ENCODE measurements around the gene TRIO. TPM values are rescaled to one million over a fixed set of nuclear protein-coding genes. Genes with fewer than 3 reads are reported as not detected.

TRIO gene
- total and polyA plus RNA-seq, 2 experiments from 2014 or later: 18.5 to 78.2 TPM

DNA sequence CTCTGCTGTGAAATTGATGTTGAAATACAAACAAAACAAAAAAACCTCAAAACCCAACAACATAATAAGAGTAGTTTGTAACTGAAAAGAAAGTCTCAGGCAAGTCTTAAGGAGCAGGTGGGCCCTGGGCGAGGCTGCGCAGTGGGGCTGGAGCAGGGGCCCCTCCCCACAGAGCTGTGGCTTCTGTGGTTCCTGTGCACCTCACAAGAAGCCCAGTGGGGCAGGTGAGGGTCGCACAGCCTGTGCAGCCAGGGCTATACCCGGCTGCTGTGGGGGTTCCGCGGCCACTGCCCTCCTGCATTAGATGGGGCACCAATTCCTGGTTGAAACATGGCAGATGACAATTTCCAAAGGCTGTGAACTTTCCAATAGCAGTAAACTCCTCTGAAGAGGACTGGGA lies 75.3 kb downstream of the TRIO start:
- 77% methylated on average over 6 of the region's 6 CpGs for WGBS (ENCODE audit: low lambda C conversion rate, missing lambda C conversion rate)
- H3K9me3 ChIP-seq (ENCODE audit: low read depth): no peaks in the 10 kb centered on the region
- H3K4me2 ChIP-seq: no peak overlapping the region
- peaks cover 51% of the 10 kb centered on the region for H4K20me1 ChIP-seq (ENCODE audit: insufficient read depth, poor library complexity, severe bottlenecking)
- H3K36me3 ChIP-seq (replicated peaks; ENCODE audit: insufficient read depth, low read depth): no peaks in the 10 kb centered on the region
- no peak overlapping the region for H2AFZ ChIP-seq
- peaks cover 99% of the 10 kb centered on the region for H3K79me2 ChIP-seq
- no peak for DNase-seq (ENCODE audit: low spot score)
- TF ChIP-seq EZH2 (IDR thresholded peaks at IDR 0.05; ENCODE audit: borderline replicate concordance) (no peak), EZH2phosphoT487 (IDR thresholded peaks at IDR 0.05; ENCODE audit: low read depth, severe bottlenecking, unreplicated experiment) (no peak)
- TF ChIP-seq, protein P1, sequence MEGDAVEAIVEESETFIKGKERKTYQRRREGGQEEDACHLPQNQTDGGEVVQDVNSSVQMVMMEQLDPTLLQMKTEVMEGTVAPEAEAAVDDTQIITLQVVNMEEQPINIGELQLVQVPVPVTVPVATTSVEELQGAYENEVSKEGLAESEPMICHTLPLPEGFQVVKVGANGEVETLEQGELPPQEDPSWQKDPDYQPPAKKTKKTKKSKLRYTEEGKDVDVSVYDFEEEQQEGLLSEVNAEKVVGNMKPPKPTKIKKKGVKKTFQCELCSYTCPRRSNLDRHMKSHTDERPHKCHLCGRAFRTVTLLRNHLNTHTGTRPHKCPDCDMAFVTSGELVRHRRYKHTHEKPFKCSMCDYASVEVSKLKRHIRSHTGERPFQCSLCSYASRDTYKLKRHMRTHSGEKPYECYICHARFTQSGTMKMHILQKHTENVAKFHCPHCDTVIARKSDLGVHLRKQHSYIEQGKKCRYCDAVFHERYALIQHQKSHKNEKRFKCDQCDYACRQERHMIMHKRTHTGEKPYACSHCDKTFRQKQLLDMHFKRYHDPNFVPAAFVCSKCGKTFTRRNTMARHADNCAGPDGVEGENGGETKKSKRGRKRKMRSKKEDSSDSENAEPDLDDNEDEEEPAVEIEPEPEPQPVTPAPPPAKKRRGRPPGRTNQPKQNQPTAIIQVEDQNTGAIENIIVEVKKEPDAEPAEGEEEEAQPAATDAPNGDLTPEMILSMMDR (IDR thresholded peaks at IDR 0.05; ENCODE audit: poor library complexity): no peak
- H3K4me1 ChIP-seq (ENCODE audit: insufficient read depth): peaks cover 26% of the 10 kb centered on the region
- H3K27ac ChIP-seq: no peak overlapping the region
- no peaks in the 10 kb centered on the region for H3K9me2 ChIP-seq (replicated peaks; ENCODE audit: insufficient read depth)
- no peaks in the 10 kb centered on the region for H3K27me3 ChIP-seq
- no peak overlapping the region for H3K4me3 ChIP-seq

DNA sequence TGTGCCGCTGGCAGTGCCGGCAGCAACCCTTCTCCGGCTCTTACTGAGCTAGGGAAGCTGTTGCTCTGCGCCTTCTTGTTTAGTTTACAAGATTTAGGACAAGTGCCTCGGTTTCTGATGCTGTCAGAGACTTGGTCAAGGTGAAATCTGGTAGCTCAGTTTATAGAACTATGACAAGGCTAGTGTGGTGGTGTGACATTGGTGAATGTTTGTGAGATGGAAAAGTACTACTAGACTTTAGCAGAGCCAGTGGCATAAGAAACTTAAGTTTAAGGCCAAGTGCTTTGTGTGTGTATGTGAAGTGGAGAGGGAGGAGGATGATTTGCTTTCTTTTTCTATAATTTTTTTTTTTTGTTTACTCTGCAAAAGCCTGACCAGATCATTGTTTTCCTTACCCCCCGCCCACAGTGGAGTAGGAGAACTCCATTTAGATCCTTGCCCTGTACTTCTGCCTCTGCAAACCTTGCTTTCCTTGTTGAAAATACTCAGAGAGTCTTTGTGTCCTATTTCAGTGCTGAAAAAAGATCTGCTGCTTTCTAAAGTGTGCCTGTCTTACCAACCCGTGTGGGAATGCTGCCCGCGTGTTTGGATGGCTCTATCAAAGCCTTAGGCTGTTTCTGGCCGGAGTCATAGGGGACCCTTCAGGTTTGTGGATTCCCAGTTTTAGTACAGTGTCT lies 75.9 kb downstream of the TRIO start:
- Histone ChIP-seq H3K4me3 (no peak overlapping the region), H3K4me1 (ENCODE audit: insufficient read depth) (peaks cover 23% of the 10 kb centered on the region)

DNA sequence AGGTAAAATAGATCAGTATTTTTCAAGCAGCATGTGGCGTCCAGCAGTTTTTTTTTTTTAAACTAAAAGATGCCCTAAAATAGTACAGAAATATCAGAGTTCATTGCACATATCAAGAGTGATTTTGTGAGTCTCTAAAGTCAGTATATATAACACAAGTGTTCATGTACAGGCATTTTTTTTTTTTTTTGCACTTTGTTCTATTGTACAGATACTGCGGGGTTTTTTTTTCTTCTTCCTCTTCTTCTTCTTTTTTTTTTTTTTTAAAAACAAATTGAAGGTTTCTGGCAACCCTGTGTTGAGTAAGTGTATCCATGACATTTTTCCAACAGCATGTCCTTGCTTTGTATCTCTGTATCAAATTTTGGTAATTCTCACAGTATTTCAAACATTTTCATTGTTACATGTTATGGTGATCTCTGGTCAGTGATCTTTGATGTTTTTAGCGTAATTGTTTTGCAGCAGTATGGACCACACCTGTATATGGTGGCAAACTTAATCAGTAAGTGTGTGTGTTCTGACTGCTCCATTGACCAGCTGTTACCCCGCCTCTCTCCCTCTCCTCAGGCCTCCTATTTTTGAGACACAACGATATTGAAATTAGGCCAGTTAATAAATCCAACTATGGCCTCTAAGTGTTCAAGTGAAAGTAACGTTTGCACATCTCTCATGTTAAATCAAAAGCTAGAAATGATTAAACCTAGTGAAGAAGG lies 76.8 kb downstream of the TRIO start:
- peak overlapping the region; percentile 11 for H3K27ac ChIP-seq
- H4K20me1 ChIP-seq (ENCODE audit: insufficient read depth, poor library complexity, severe bottlenecking): peaks cover 52% of the 10 kb centered on the region
- no peaks in the 10 kb centered on the region for H3K27me3 ChIP-seq
- no peaks in the 10 kb centered on the region for H3K9me2 ChIP-seq (replicated peaks; ENCODE audit: insufficient read depth)
- TF ChIP-seq EZH2 (IDR thresholded peaks at IDR 0.05; ENCODE audit: borderline replicate concordance) (no peak), EZH2phosphoT487 (IDR thresholded peaks at IDR 0.05; ENCODE audit: low read depth, severe bottlenecking, unreplicated experiment) (no peak)
- TF ChIP-seq, protein P1 (IDR thresholded peaks at IDR 0.05; ENCODE audit: poor library complexity): no peak
- H3K4me2 ChIP-seq: peak overlapping the region; percentile 41
- DNase-seq (ENCODE audit: low spot score): no peak
- no peak overlapping the region for H3K4me3 ChIP-seq
- peaks cover 16% of the 10 kb centered on the region for H3K4me1 ChIP-seq (ENCODE audit: insufficient read depth)
- no peaks in the 10 kb centered on the region for H3K9me3 ChIP-seq (ENCODE audit: low read depth)
- no peak overlapping the region for H2AFZ ChIP-seq
- H3K36me3 ChIP-seq (replicated peaks; ENCODE audit: insufficient read depth, low read depth): no peaks in the 10 kb centered on the region
- H3K79me2 ChIP-seq: peaks cover 99% of the 10 kb centered on the region
- 85% methylated on average over 6 of the region's 6 CpGs for WGBS (ENCODE audit: low lambda C conversion rate, missing lambda C conversion rate)

More for the DNA sequence above, 75.9 kb downstream of the TRIO start:
- Histone ChIP-seq H3K36me3 (replicated peaks; ENCODE audit: insufficient read depth, low read depth) (no peaks in the 10 kb centered on the region), H3K9me2 (replicated peaks; ENCODE audit: insufficient read depth) (no peaks in the 10 kb centered on the region), H2AFZ (no peak overlapping the region), H4K20me1 (ENCODE audit: insufficient read depth, poor library complexity, severe bottlenecking) (peaks cover 49% of the 10 kb centered on the region), H3K79me2 (peaks cover 99% of the 10 kb centered on the region), H3K27ac (peak overlapping the region; percentile 11), H3K27me3 (no peaks in the 10 kb centered on the region), H3K9me3 (ENCODE audit: low read depth) (no peaks in the 10 kb centered on the region), H3K4me2 (peak overlapping the region; percentile 41)
- TF ChIP-seq, protein P1 (IDR thresholded peaks at IDR 0.05; ENCODE audit: poor library complexity): no peak
- TF ChIP-seq EZH2 (IDR thresholded peaks at IDR 0.05; ENCODE audit: borderline replicate concordance) (no peak), EZH2phosphoT487 (IDR thresholded peaks at IDR 0.05; ENCODE audit: low read depth, severe bottlenecking, unreplicated experiment) (no peak)
- DNase-seq (ENCODE audit: low spot score): no peak
- WGBS (ENCODE audit: low lambda C conversion rate, missing lambda C conversion rate): 87% methylated on average over 10 of the region's 10 CpGs
